Adrenal gland (tissue), 5 donors: ENCODE results near the gene RASD1.

Experiments used
- CTCF ChIP-seq, 6 experiments: fragments of 450-650 bp in 4 of 6; fragments of 200-600 bp in 2 of 6; sonication (generic) in 1 of 6; IDR thresholded peaks; 1 replicate in 5 of 6; 2 replicates in 1 of 6; pipeline versions ENCODE4 v1.5.1 to v1.8.0; 2016 to 2021; ENCODE audit warnings: antibody characterized with exemption in 6 of 6, mild to moderate bottlenecking in 2 of 6, moderate library complexity in 1 of 6
- POLR2A ChIP-seq, 2 donors: fragments of 450-650 bp; IDR thresholded peaks; one replicate each; pipeline ENCODE4 v1.6.1; 2017; ENCODE audit warnings: antibody characterized with exemption in 2 of 2, mild to moderate bottlenecking in 2 of 2, moderate library complexity in 1 of 2
- donor health status: DM: no; HTN: no; CAD: no.

GRCh38 chr17:17542906-17543635 lies 46.9 kb upstream of the RASD1 start:
- no peak for TF ChIP-seq POLR2A (IDR thresholded peaks at IDR 0.05)
- no peak for TF ChIP-seq CTCF (IDR thresholded peaks at IDR 0.05)
